HCT116 (cell line): ENCODE data around the gene AUTS2. TPM values are rescaled to one million over a fixed set of nuclear protein-coding genes. Genes with fewer than 3 reads are reported as not detected.

Source experiments
- ATAC-seq: fragments of 200-7000 bp; cut with Tn5 transposase; 2 replicates; pipeline ENCODE4 v1.9.1; 2020; ENCODE audit warnings: mild to moderate bottlenecking, moderate library complexity
- BruUV-seq: library from RNA; stranded (reverse); fragments of 400-500 nt; replicated peaks from 2 replicates; lab custom pipeline; 2021; lab: Mats Ljungman, UMichigan
- CTCF ChIA-PET: fragments of 300-600 bp; sonication (Branson Sonifier 250); formaldehyde crosslinking; loops from one replicate; lab custom pipeline; 2021; ENCODE audit warnings: antibody characterized with exemption; lab: Charles Lee
- POLR2A ChIA-PET: fragments of 300-600, 350-600 bp; sonication (Branson Sonifier 250); formaldehyde crosslinking; loops from one replicate; lab custom pipeline; 2021; ENCODE audit warnings: antibody characterized with exemption; lab: Charles Lee
- RAD21 ChIA-PET, 2 experiments: fragments of 300-600 bp; sonication (Branson Sonifier 250); formaldehyde crosslinking; loops; one replicate each; lab custom pipeline; 2023; ENCODE audit warnings: low total read pairs in 2 of 2; ENCODE audit not compliant: uncharacterized antibody in 2 of 2, unreplicated experiment in 2 of 2, low non-redundant PET in 1 of 2; lab: Charles Lee
- DNase-seq: peaks from one replicate; pipeline ENCODE4 v3.0.0-alpha.2; 2010; ENCODE audit warnings: low read depth, low spot score
- H2AFZ ChIP-seq: fragments of 200-600 bp; shearing (Covaris generic), sonication (generic); 2 replicates; pipeline ENCODE4 v1.6.1; 2017; ENCODE audit warnings: low read depth, mixed run types, mixed read lengths, antibody characterized with exemption, low read length; ENCODE audit not compliant: poor library complexity, severe bottlenecking
- H3K27ac ChIP-seq: 2 replicates; pipeline ENCODE4 v1.5.1; 2012; ENCODE audit warnings: low read depth, low read length
- H3K27me3 ChIP-seq: fragments of 200-600 bp; sonication (generic); 2 replicates; pipeline ENCODE4 v1.6.1; 2016; ENCODE audit warnings: mixed run types, low read length, mixed read lengths; ENCODE audit not compliant: insufficient read depth
- H3K36me3 ChIP-seq, 2 experiments: fragments of 200-500 bp in 1 of 2; fragments of 200-600 bp in 1 of 2; sonication (Bioruptor generic) in 1 of 2; sonication (generic) in 1 of 2; 2 replicates each; pipeline versions ENCODE4 v1.5.1 to v1.6.1; 2014 to 2016; ENCODE audit warnings: low read length in 2 of 2, inconsistent platforms in 1 of 2, mixed read lengths in 1 of 2, mixed run types in 1 of 2; ENCODE audit not compliant: insufficient read depth in 2 of 2, control insufficient read depth in 1 of 2
- H3K4me1 ChIP-seq, 2 experiments: fragments of 200-600 bp in 1 of 2; sonication (generic) in 1 of 2; 2 replicates each; pipeline versions ENCODE4 v1.5.1 to v1.6.1; 2012 to 2017; ENCODE audit warnings: low read length in 2 of 2, inconsistent platforms in 1 of 2, mild to moderate bottlenecking in 1 of 2, mixed read lengths in 1 of 2, mixed run types in 1 of 2, moderate library complexity in 1 of 2; ENCODE audit not compliant: insufficient read depth in 2 of 2, control insufficient read depth in 1 of 2
- H3K4me2 ChIP-seq: fragments of 200-600 bp; sonication (generic); 2 replicates; pipeline ENCODE4 v1.6.1; 2017; ENCODE audit warnings: mixed run types, low read length, mixed read lengths
- H3K4me3 ChIP-seq, 2 experiments: fragments of 200-600 bp in 1 of 2; sonication (generic) in 1 of 2; replicated peaks in 1 of 2; 2 replicates each; pipeline ENCODE4 v1.5.1; 2011 to 2016; ENCODE audit warnings: low read length in 2 of 2, control low read depth in 1 of 2, low read depth in 1 of 2, mild to moderate bottlenecking in 1 of 2, mixed read lengths in 1 of 2, mixed run types in 1 of 2
- H3K79me2 ChIP-seq: fragments of 200-600 bp; sonication (generic); 2 replicates; pipeline ENCODE4 v1.6.1; 2017; ENCODE audit warnings: mild to moderate bottlenecking, mixed run types, low read length, moderate library complexity, mixed read lengths; ENCODE audit not compliant: insufficient read depth
- H3K9ac ChIP-seq: fragments of 200-600 bp; sonication (generic); 2 replicates; pipeline ENCODE4 v1.6.1; 2016; ENCODE audit warnings: low read length, mixed read lengths
- H3K9me2 ChIP-seq: fragments of 200-600 bp; sonication (generic), shearing (Covaris generic); 2 replicates; pipeline ENCODE4 v1.6.1; 2017; ENCODE audit warnings: mixed run types, mild to moderate bottlenecking, moderate library complexity; ENCODE audit not compliant: insufficient read depth
- H3K9me3 ChIP-seq, 2 experiments: fragments of 200-500 bp in 1 of 2; fragments of 200-600 bp in 1 of 2; sonication (Bioruptor generic) in 1 of 2; sonication (generic) in 1 of 2; 2 replicates each; pipeline ENCODE4 v1.6.1; 2014 to 2017; ENCODE audit warnings: low read length in 2 of 2, mixed read lengths in 2 of 2, inconsistent platforms in 1 of 2, low read depth in 1 of 2, mild to moderate bottlenecking in 1 of 2, mixed run types in 1 of 2, moderate library complexity in 1 of 2; ENCODE audit not compliant: control insufficient read depth in 1 of 2, insufficient read depth in 1 of 2
- H4K20me1 ChIP-seq: fragments of 200-600 bp; sonication (generic), shearing (Covaris generic); 2 replicates; pipeline ENCODE4 v1.6.1; 2017; ENCODE audit warnings: mixed run types, mild to moderate bottlenecking, moderate library complexity; ENCODE audit not compliant: insufficient read depth
- ATF3 ChIP-seq: IDR thresholded peaks from 2 replicates; pipeline ENCODE4 v1.6.1; 2012
- CBX3 ChIP-seq: IDR thresholded peaks from 2 replicates; pipeline ENCODE4 v1.6.1; 2012; ENCODE audit warnings: low read depth
- CTCF ChIP-seq, 3 experiments: fragments of 200-600 bp in 1 of 3; sonication (generic) in 1 of 3; IDR thresholded peaks in 2 of 3; conservative IDR thresholded peaks in 1 of 3; 2 replicates each; pipeline ENCODE4 v1.5.1; 2012 to 2017; ENCODE audit warnings: low read depth in 2 of 3, low read length in 2 of 3, antibody characterized with exemption in 1 of 3, borderline replicate concordance in 1 of 3, control low read depth in 1 of 3, mild to moderate bottlenecking in 1 of 3, mixed read lengths in 1 of 3, mixed run types in 1 of 3, moderate library complexity in 1 of 3; ENCODE audit not compliant: insufficient read depth in 1 of 3
- EGR1 ChIP-seq: IDR thresholded peaks from 2 replicates; pipeline ENCODE4 v1.6.1; 2012; ENCODE audit warnings: low read depth
- ELF1 ChIP-seq: IDR thresholded peaks from 2 replicates; pipeline ENCODE4 v1.6.1; 2012; ENCODE audit warnings: low read depth, borderline replicate concordance
- EZH2phosphoT487 ChIP-seq: fragments of 200-600 bp; IDR thresholded peaks from 2 replicates; pipeline ENCODE4 v1.6.1; 2018; ENCODE audit warnings: antibody characterized with exemption, borderline replicate concordance
- JUND ChIP-seq: IDR thresholded peaks from 2 replicates; pipeline ENCODE4 v1.6.1; 2012
- MAX ChIP-seq: IDR thresholded peaks from 2 replicates; pipeline ENCODE4 v1.6.1; 2012
- POLR2A ChIP-seq: IDR thresholded peaks from 2 replicates; pipeline ENCODE4 v1.7.0; 2011; ENCODE audit warnings: borderline replicate concordance; ENCODE audit not compliant: insufficient read depth, insufficient read length; ENCODE audit errors: extremely low read depth
- POLR2AphosphoS5 ChIP-seq: IDR thresholded peaks from 2 replicates; pipeline ENCODE4 v1.6.1; 2011; ENCODE audit warnings: mild to moderate bottlenecking, low read depth, low read length, moderate library complexity
- RAD21 ChIP-seq: IDR thresholded peaks from 2 replicates; pipeline ENCODE4 v1.6.1; 2012; ENCODE audit warnings: low read depth, mild to moderate bottlenecking
- REST ChIP-seq: IDR thresholded peaks from 2 replicates; pipeline ENCODE4 v1.6.1; 2012; ENCODE audit warnings: low read depth
- SIN3A ChIP-seq: IDR thresholded peaks from 2 replicates; pipeline ENCODE4 v1.6.1; 2012; ENCODE audit warnings: low read depth
- SP1 ChIP-seq: IDR thresholded peaks from 2 replicates; pipeline ENCODE4 v1.6.1; 2012; ENCODE audit warnings: low read depth
- SRF ChIP-seq: IDR thresholded peaks from 2 replicates; pipeline ENCODE4 v1.6.1; 2012; ENCODE audit warnings: low read depth
- YY1 ChIP-seq: IDR thresholded peaks from 2 replicates; pipeline ENCODE4 v1.6.1; 2011; ENCODE audit warnings: low read length, low read depth, moderate library complexity, mild to moderate bottlenecking; ENCODE audit not compliant: insufficient replicate concordance; ENCODE audit errors: extremely low read depth
- ZBTB33 ChIP-seq: IDR thresholded peaks from 2 replicates; pipeline ENCODE4 v1.6.1; 2011; ENCODE audit warnings: mild to moderate bottlenecking, low read length, moderate library complexity; ENCODE audit not compliant: insufficient replicate concordance; ENCODE audit errors: extremely low read depth
- ZNF274 ChIP-seq: fragments of 200-500 bp; sonication (Bioruptor generic); IDR thresholded peaks from 2 replicates; pipeline ENCODE4 v1.6.1; 2014; ENCODE audit warnings: mild to moderate bottlenecking, low read depth, low read length, inconsistent platforms
- intact Hi-C: fragments of 100-400 bp; cut with micrococcal nuclease; formaldehyde crosslinking; loops from 2 replicates; pipeline ENCODE4 v1.10.0; 2022
- total RNA-seq: library from RNA; stranded (reverse); gene quantifications from one replicate; pipeline ENCODE4 v1.2.1, GENCODE V29; 2021; ENCODE audit not compliant: unreplicated experiment

The AUTS2 gene
- total RNA-seq, 1 experiment from 2014 or later: 0.93 TPM

- H3K9ac ChIP-seq: no peak overlapping the region
- no peaks in the 10 kb centered on the region for H3K79me2 ChIP-seq
- no peak overlapping the region for H2AFZ ChIP-seq
- no peak overlapping the region for H3K4me3 ChIP-seq
- no peaks in the 10 kb centered on the region for H3K4me1 ChIP-seq
- H3K4me2 ChIP-seq: no peak overlapping the region
- no peaks in the 10 kb centered on the region for H3K9me2 ChIP-seq
- ChIA-PET CTCF (no interaction called here), POLR2A (no interaction called here), RAD21 (no interaction called here)
- no TSS peak for BruUV-seq
- ATAC-seq (no peak), DNase-seq (no peak)
- H3K27me3 ChIP-seq: no peaks in the 10 kb centered on the region
- TF ChIP-seq SIN3A: no peak
- no peak for TF ChIP-seq CTCF (IDR thresholded peaks at IDR 0.05 in 2 of 3, conservative IDR thresholded peaks at IDR 0.05 in 1 of 3; ENCODE audit: borderline replicate concordance in 1 of 3, insufficient read depth in 1 of 3, low read depth in 2 of 3, low read length in 2 of 3)
- no peak for TF ChIP-seq POLR2AphosphoS5
- TF ChIP-seq JUND: no peak
- TF ChIP-seq RAD21: no peak
- TF ChIP-seq EZH2phosphoT487: no peak
- TF ChIP-seq SRF: no peak
- no peak for TF ChIP-seq POLR2A
- TF ChIP-seq ZNF274: no peak
- TF ChIP-seq SP1: no peak
- no peak for TF ChIP-seq EGR1
- no peak for TF ChIP-seq ZBTB33
- TF ChIP-seq MAX: no peak
- TF ChIP-seq ELF1: no peak
- TF ChIP-seq CBX3: no peak
- no peak for TF ChIP-seq REST
- TF ChIP-seq YY1: no peak
- TF ChIP-seq ATF3: no peak
- no peaks in the 10 kb centered on the region for H4K20me1 ChIP-seq
- H3K9me3 ChIP-seq: peaks cover 8 to 37% of the 10 kb centered on the region in 2 experiments; a peak in 2 of 4 replicates
- intact Hi-C loops: no loop called here
- H3K27ac ChIP-seq: no peak overlapping the region
- H3K36me3 ChIP-seq: no peaks in the 10 kb centered on the region
These were observed 818.8 kb downstream of the AUTS2 start for GRCh38 chr7:70416986-70417655.
